H9 (cell line): ENCODE data around the gene UQCRC1. TPM values are rescaled to one million over a fixed set of nuclear protein-coding genes. Genes with fewer than 3 reads are reported as not detected.

Experiments used
- DNase-seq: peaks from one replicate; pipeline ENCODE4 v3.0.0-alpha.2; 2017
- H2AFZ ChIP-seq: one replicate; pipeline ENCODE4 v1.6.1; 2013; ENCODE audit warnings: mild to moderate bottlenecking, low read length, control low read depth, moderate library complexity
- H2AK5ac ChIP-seq: 2 replicates; pipeline ENCODE4 v1.6.1; 2013; ENCODE audit warnings: low read length, control low read depth, mixed read lengths; ENCODE audit not compliant: insufficient read length
- H2BK120ac ChIP-seq: one replicate; pipeline ENCODE4 v1.6.1; 2013; ENCODE audit warnings: low read depth, mild to moderate bottlenecking, low read length, control low read depth, inconsistent platforms; ENCODE audit not compliant: poor library complexity, severe bottlenecking
- H2BK12ac ChIP-seq: 2 replicates; pipeline ENCODE4 v1.6.1; 2013; ENCODE audit warnings: low read length, control low read depth, mixed read lengths, low read depth; ENCODE audit not compliant: insufficient read length
- H2BK15ac ChIP-seq: 2 replicates; pipeline ENCODE4 v1.6.1; 2013; ENCODE audit warnings: low read depth, low read length, control low read depth
- H2BK20ac ChIP-seq: one replicate; pipeline ENCODE4 v1.6.1; 2013; ENCODE audit warnings: low read depth, mild to moderate bottlenecking, low read length, control low read depth, inconsistent platforms; ENCODE audit not compliant: poor library complexity, severe bottlenecking
- H2BK5ac ChIP-seq: 2 replicates; pipeline ENCODE4 v1.6.1; 2013; ENCODE audit warnings: low read length, control low read depth, mixed read lengths; ENCODE audit not compliant: insufficient read length
- H3K14ac ChIP-seq: 2 replicates; pipeline ENCODE4 v1.6.1; 2013; ENCODE audit warnings: low read length, control low read depth; ENCODE audit not compliant: insufficient read depth
- H3K18ac ChIP-seq: 2 replicates; pipeline ENCODE4 v1.6.1; 2013; ENCODE audit warnings: low read depth, mild to moderate bottlenecking, mixed read lengths, low read length, control low read depth; ENCODE audit not compliant: insufficient read length
- H3K23ac ChIP-seq: 2 replicates; pipeline ENCODE4 v1.6.1; 2013; ENCODE audit warnings: low read length, control low read depth, mixed read lengths, low read depth; ENCODE audit not compliant: insufficient read length
- H3K23me2 ChIP-seq: 2 replicates; pipeline ENCODE4 v1.6.1; 2013; ENCODE audit warnings: low read depth, mild to moderate bottlenecking, mixed read lengths, low read length, control low read depth; ENCODE audit not compliant: insufficient read length, poor library complexity, severe bottlenecking
- H3K27ac ChIP-seq: 2 replicates; pipeline ENCODE4 v1.5.1; 2013; ENCODE audit warnings: low read length, control low read depth, mixed read lengths, low read depth; ENCODE audit not compliant: insufficient read length
- H3K27me3 ChIP-seq: 2 replicates; pipeline ENCODE4 v1.6.1; 2013; ENCODE audit warnings: low read length, control low read depth, inconsistent platforms; ENCODE audit not compliant: insufficient read depth
- H3K4ac ChIP-seq: 2 replicates; pipeline ENCODE4 v1.6.1; 2013; ENCODE audit warnings: low read depth, mild to moderate bottlenecking, control low read depth, inconsistent platforms, low read length, moderate library complexity
- H3K4me1 ChIP-seq: 2 replicates; pipeline ENCODE4 v1.6.1; 2013; ENCODE audit warnings: low read length, control low read depth, inconsistent platforms; ENCODE audit not compliant: insufficient read depth
- H3K4me2 ChIP-seq: 2 replicates; pipeline ENCODE4 v1.6.1; 2013; ENCODE audit warnings: low read length, control low read depth, mixed read lengths; ENCODE audit not compliant: insufficient read length, insufficient read depth
- H3K56ac ChIP-seq: 2 replicates; pipeline ENCODE4 v1.6.1; 2013; ENCODE audit warnings: low read depth, mild to moderate bottlenecking, mixed read lengths, low read length, control low read depth; ENCODE audit not compliant: insufficient read length
- H3K79me1 ChIP-seq: 2 replicates; pipeline ENCODE4 v1.6.1; 2013; ENCODE audit warnings: low read depth, mild to moderate bottlenecking, moderate library complexity, low read length, control low read depth, inconsistent platforms; ENCODE audit not compliant: insufficient read depth, poor library complexity, severe bottlenecking
- H3K79me2 ChIP-seq: 2 replicates; pipeline ENCODE4 v1.6.1; 2013; ENCODE audit warnings: low read length, control low read depth, inconsistent platforms; ENCODE audit not compliant: insufficient read depth
- H3K9ac ChIP-seq: 2 replicates; pipeline ENCODE4 v1.6.1; 2013; ENCODE audit warnings: low read length, control low read depth, mixed read lengths; ENCODE audit not compliant: insufficient read length; ENCODE audit errors: extremely low read depth
- H3K9me3 ChIP-seq: one replicate; pipeline ENCODE4 v1.6.1; 2013; ENCODE audit warnings: low read depth, low read length, inconsistent platforms; ENCODE audit not compliant: control insufficient read depth
- H3T11ph ChIP-seq: one replicate; pipeline ENCODE4 v1.6.1; 2013; ENCODE audit warnings: mild to moderate bottlenecking, low read length, control low read depth, inconsistent platforms
- H4K20me1 ChIP-seq: one replicate; pipeline ENCODE4 v1.6.1; 2013; ENCODE audit not compliant: control insufficient read depth, insufficient read length, insufficient read depth
- H4K5ac ChIP-seq: 2 replicates; pipeline ENCODE4 v1.6.1; 2013; ENCODE audit warnings: low read depth, mild to moderate bottlenecking, mixed read lengths, low read length, control low read depth; ENCODE audit not compliant: insufficient read length
- H4K8ac ChIP-seq: replicated peaks from 2 replicates; pipeline ENCODE4 v1.6.1; 2013; ENCODE audit warnings: low read length, control low read depth, mixed read lengths, low read depth; ENCODE audit not compliant: insufficient read length
- H4K91ac ChIP-seq: 2 replicates; pipeline ENCODE4 v1.6.1; 2013; ENCODE audit warnings: low read depth, mild to moderate bottlenecking, moderate library complexity, mixed read lengths, low read length, control low read depth; ENCODE audit not compliant: insufficient read length
- H3K27ac Mint-ChIP-seq, 3 experiments: 2 replicates in 2 of 3; 3 replicates in 1 of 3; pipeline ENCODE4 v1.8.0; 2020 to 2021; ENCODE audit warnings: mixed read lengths in 3 of 3, mild to moderate bottlenecking in 1 of 3, moderate library complexity in 1 of 3
- H3K27me3 Mint-ChIP-seq: 2 replicates; pipeline ENCODE4 v1.8.0; 2021; ENCODE audit warnings: low read depth, mild to moderate bottlenecking, moderate library complexity, mixed read lengths
- H3K36me3 Mint-ChIP-seq, 3 experiments: 2 replicates in 2 of 3; 3 replicates in 1 of 3; pipeline ENCODE4 v1.8.0; 2020 to 2021; ENCODE audit warnings: low read depth in 3 of 3, mixed read lengths in 3 of 3; ENCODE audit not compliant: insufficient read depth in 1 of 3
- H3K4me1 Mint-ChIP-seq, 2 experiments: 2 replicates each; pipeline ENCODE4 v1.8.0; 2020; ENCODE audit warnings: mixed read lengths in 2 of 2
- H3K4me3 Mint-ChIP-seq, 2 experiments: 2 replicates in 1 of 2; 3 replicates in 1 of 2; pipeline ENCODE4 v1.8.0; 2020 to 2021; ENCODE audit warnings: mild to moderate bottlenecking in 2 of 2, mixed read lengths in 2 of 2, moderate library complexity in 1 of 2
- H3K9me3 Mint-ChIP-seq, 2 experiments: 2 replicates in 1 of 2; 3 replicates in 1 of 2; pipeline ENCODE4 v1.8.0; 2020; ENCODE audit warnings: mild to moderate bottlenecking in 2 of 2, mixed read lengths in 2 of 2, moderate library complexity in 1 of 2
- CTCF ChIP-seq: fragments of 200-600 bp; sonication (generic); conservative IDR thresholded peaks from 3 replicates; pipeline ENCODE4 v1.8.0; 2021; ENCODE audit warnings: antibody characterized with exemption, mild to moderate bottlenecking
- WGBS: extraction: QIAGEN DNeasy Blood & Tissue Kit; methylation state at CpG from one replicate; pipeline ENCODE4 v1.1.7; 2013; ENCODE audit warnings: missing lambda C conversion rate, low lambda C conversion rate, mixed read lengths; ENCODE audit not compliant: insufficient read length; ENCODE audit errors: extremely low coverage; 5-methylcytosine and 5-hydroxymethylcytosine counted together
- total RNA-seq: library from RNA; stranded (reverse); gene quantifications from 2 replicates; pipeline ENCODE4 v1.2.1, GENCODE V29; 2021

The UQCRC1 gene
- total RNA-seq, 1 experiment from 2014 or later: 285 TPM

GRCh38 chr3:48631516-48632448, 22.3 kb upstream of the UQCRC1 start:
- Histone ChIP-seq H3T11ph (no peak overlapping the region), H3K4me2 (no peak overlapping the region), H4K20me1 (no peaks in the 10 kb centered on the region), H2AK5ac (no peak overlapping the region), H2AFZ (no peak overlapping the region), H3K56ac (no peak overlapping the region), H3K23me2 (peaks cover 6% of the 10 kb centered on the region), H3K27me3 (no peaks in the 10 kb centered on the region), H3K9me3 (no peaks in the 10 kb centered on the region), H3K14ac (no peak overlapping the region), H2BK5ac (no peak overlapping the region), H4K5ac (no peak overlapping the region), H3K79me1 (no peaks in the 10 kb centered on the region), H4K91ac (no peak overlapping the region), H2BK120ac (no peak overlapping the region), H3K4me1 (peaks cover 2% of the 10 kb centered on the region), H3K27ac (no peak overlapping the region), H3K79me2 (no peaks in the 10 kb centered on the region), H2BK12ac (no peak overlapping the region), H2BK15ac (no peak overlapping the region), H3K18ac (no peak overlapping the region), H3K23ac (no peak overlapping the region), H2BK20ac (no peak overlapping the region), H3K9ac (no peak overlapping the region), H3K4ac (no peak overlapping the region), H4K8ac (no peak overlapping the region)
- DNase-seq: no peak
- TF ChIP-seq CTCF: no peak
- no peaks in the 10 kb centered on the region for H3K9me3 Mint-ChIP-seq
- peaks cover 38 to 64% (median 64%) of the 10 kb centered on the region in 3 experiments for H3K36me3 Mint-ChIP-seq
- WGBS: no CpG with 5 or more reads among the region's 22 CpGs
- H3K4me1 Mint-ChIP-seq: peaks cover 14 to 16% of the 10 kb centered on the region in 2 experiments
- peaks cover under 1% of the 10 kb centered on the region for H3K27me3 Mint-ChIP-seq
- H3K4me3 Mint-ChIP-seq: no peak overlapping the region
- H3K27ac Mint-ChIP-seq: peak overlapping the region in 1 of 3 experiments; percentile 92; a peak in 2 of 7 replicates
